K562 (cell line): ENCODE results near the gene PPP2R1A. TPM values are rescaled to one million over a fixed set of nuclear protein-coding genes. Genes with fewer than 3 reads are reported as not detected.
A peak's percentile ranks its signal among the peaks of the same experiment; 100 is the strongest.

Source experiments
- ARID3A ChIP-seq: IDR thresholded peaks from 2 replicates; pipeline ENCODE4 v1.6.1; 2012; ENCODE audit warnings: low read depth, low read length, improper control_type of control experiment, borderline replicate concordance
- CHD4 ChIP-seq: fragments of 200-600 bp; sonication (generic); IDR thresholded peaks from 3 replicates; pipeline ENCODE4 v1.6.1; 2012; ENCODE audit warnings: low read depth, mild to moderate bottlenecking, mixed read lengths, low read length, inconsistent platforms; ENCODE audit not compliant: insufficient read depth, insufficient replicate concordance, poor library complexity, severe bottlenecking
- CREM ChIP-seq: IDR thresholded peaks from 2 replicates; pipeline ENCODE4 v1.6.1; 2014; ENCODE audit warnings: antibody characterized with exemption, low read depth
- CXXC5 ChIP-seq: fragments of 250-450 bp; sonication (Bioruptor Pico); IDR thresholded peaks from 2 replicates; pipeline ENCODE4 v1.8.0; 2022; ENCODE audit warnings: inconsistent platforms, mild to moderate bottlenecking, moderate library complexity
- ELF1 ChIP-seq: fragments of 200-800 bp; sonication (Bioruptor generic); IDR thresholded peaks from 2 replicates; pipeline ENCODE4 v1.6.1; 2016; ENCODE audit warnings: missing genetic modification characterization, missing compliant biosample characterization
- FOXJ2 ChIP-seq: fragments of 200-800 bp; sonication (Bioruptor generic); IDR thresholded peaks from 2 replicates; pipeline ENCODE4 v1.6.1; 2016; ENCODE audit warnings: missing genetic modification characterization, missing compliant biosample characterization
- FOXK2 ChIP-seq, 2 experiments: fragments of 450-650 bp; IDR thresholded peaks in 1 of 2; conservative IDR thresholded peaks in 1 of 2; 2 replicates each; pipeline ENCODE4 v1.6.1; 2016; ENCODE audit warnings: low read depth in 2 of 2, mild to moderate bottlenecking in 1 of 2
- FOXP1 ChIP-seq: sonication (generic); formaldehyde crosslinking; IDR thresholded peaks from 2 replicates; pipeline ENCODE4 v1.8.0; 2022; ENCODE audit warnings: mild to moderate bottlenecking, missing genetic modification reagents
- HDAC1 ChIP-seq, 2 experiments: fragments of 450-650 bp; IDR thresholded peaks; 2 replicates each; pipeline ENCODE4 v1.6.1; 2016 to 2017; ENCODE audit warnings: inconsistent platforms in 1 of 2, mild to moderate bottlenecking in 1 of 2, moderate library complexity in 1 of 2
- HDAC3 ChIP-seq: fragments of 450-650 bp; IDR thresholded peaks from 2 replicates; pipeline ENCODE4 v1.6.1; 2018; ENCODE audit warnings: borderline replicate concordance, mild to moderate bottlenecking, moderate library complexity; ENCODE audit not compliant: partially characterized antibody
- HMBOX1 ChIP-seq: sonication (generic); IDR thresholded peaks from 2 replicates; pipeline ENCODE4 v1.6.1; 2016
- LCOR ChIP-seq: sonication (generic); formaldehyde crosslinking; IDR thresholded peaks from 2 replicates; pipeline ENCODE4 v1.8.0; 2022; ENCODE audit warnings: mild to moderate bottlenecking, missing genetic modification reagents
- LEF1 ChIP-seq: fragments of 450-650 bp; IDR thresholded peaks from 2 replicates; pipeline ENCODE4 v1.6.1; 2016; ENCODE audit warnings: mild to moderate bottlenecking
- MTA1 ChIP-seq: fragments of 450-650 bp; IDR thresholded peaks from 2 replicates; pipeline ENCODE4 v1.6.1; 2017; ENCODE audit warnings: borderline replicate concordance
- PBX2 ChIP-seq, 2 experiments: IDR thresholded peaks in 1 of 2; conservative IDR thresholded peaks in 1 of 2; 2 replicates each; pipeline ENCODE4 v1.6.1; 2016; ENCODE audit warnings: low read depth in 2 of 2, mild to moderate bottlenecking in 1 of 2, missing compliant biosample characterization in 1 of 2, missing genetic modification characterization in 1 of 2, moderate library complexity in 1 of 2
- POLR2G ChIP-seq: fragments of 200-400 bp; formaldehyde crosslinking; IDR thresholded peaks from 2 replicates; pipeline ENCODE4 v1.6.1; 2017; ENCODE audit warnings: low read depth, mild to moderate bottlenecking, antibody characterized with exemption, low read length, moderate library complexity
- SAP30 ChIP-seq: fragments of 200-600 bp; sonication (generic); IDR thresholded peaks from 2 replicates; pipeline ENCODE4 v1.6.1; 2012; ENCODE audit warnings: borderline replicate concordance, low read depth, mild to moderate bottlenecking, moderate library complexity, low read length, control low read depth, inconsistent platforms; ENCODE audit not compliant: insufficient read depth, poor library complexity, severe bottlenecking
- SP1 ChIP-seq: sonication (generic); formaldehyde crosslinking; IDR thresholded peaks from 2 replicates; pipeline ENCODE4 v1.8.1; 2022; ENCODE audit warnings: mild to moderate bottlenecking, missing genetic modification reagents
- TAF9B ChIP-seq: fragments of 450-650 bp; IDR thresholded peaks from 2 replicates; pipeline ENCODE4 v1.6.1; 2018; ENCODE audit warnings: mild to moderate bottlenecking; ENCODE audit not compliant: partially characterized antibody
- THAP7 ChIP-seq: fragments of 250-450 bp; sonication (Bioruptor Pico); IDR thresholded peaks from 2 replicates; pipeline ENCODE4 v1.5.0; 2021
- polyA plus RNA-seq, 8 experiments: library from polyadenylated mRNA; depleted of rRNA in 4 of 8; stranded (reverse) in 5 of 8; unstranded in 3 of 8; fragments of >200 nt; fragmentation: Nextera tagmentation in 2 of 8; fragmentation: Illumina TruSeq in 1 of 8; extraction: Ambion mirVana in 2 of 8; extraction: Trizol in 1 of 8; gene quantifications; 2 replicates each; pipeline versions ENCODE4 v1.2.1 to v1.2.3, GENCODE V29; 2011 to 2014; ENCODE audit warnings: inconsistent platforms in 1 of 8, missing spikeins in 1 of 8
- total RNA-seq, 7 experiments: library from RNA; depleted of rRNA in 6 of 7; stranded (reverse); fragments of >200 nt in 6 of 7; fragmentation: Illumina TruSeq in 2 of 7; extraction: Trizol in 2 of 7; gene quantifications; 2 replicates each; pipeline versions ENCODE4 v1.2.1 to v1.2.3, GENCODE V29; 2011 to 2021; ENCODE audit warnings: low replicate concordance in 1 of 7

Gene PPP2R1A
- total and polyA plus RNA-seq, 9 of the 15 experiments (the other 6 are each of a cell fraction or from before 2014, with no cell fraction given): 10.1 to 211 (median 70.1) TPM

GRCh38 chr19:52269338-52270261 lies 79.7 kb downstream of the PPP2R1A start, which contains the start of gene ZNF766 (continued):
- TF ChIP-seq PBX2 (CRISPR knock-in tag; IDR thresholded peaks at IDR 0.05; ENCODE audit: low read depth) (no peak), PBX2 (tag; conservative IDR thresholded peaks at IDR 0.05; ENCODE audit: low read depth) (no peak), LCOR (0 out of 2 replicates have a peak, but pooled peaks have one; percentile 31), CXXC5 (CRISPR knock-in tag) (peak; percentile 82), FOXK2 (conservative IDR thresholded peaks at IDR 0.05 in 1 of 2, IDR thresholded peaks at IDR 0.05 in 1 of 2; ENCODE audit: low read depth in 2 of 2) (peak; percentile 32 to 56; a peak in 2 of 4 replicates), FOXJ2 (tag) (no peak), CHD4 (no peak), HDAC1 (IDR thresholded peaks at IDR 0.05) (peak in 1 of 2 experiments; percentile 78; a peak in 2 of 4 replicates), HMBOX1 (no peak), ARID3A (no peak), LEF1 (no peak), CREM (peak; percentile 84), SAP30 (peak; percentile 92), MTA1 (no peak), HDAC3 (no peak), ELF1 (tag) (peak; percentile 98), POLR2G (peak; percentile 90), SP1 (CRISPR knock-in tag) (peak; percentile 91), TAF9B (peak; percentile 72), THAP7 (no peak), FOXP1 (CRISPR knock-in tag) (peak; percentile 38; the same call in 1 of the 2 replicates)
